B cell (primary cell): ENCODE data around the gene TAC3. TPM values are rescaled to one million over a fixed set of nuclear protein-coding genes. Genes with fewer than 3 reads are reported as not detected.

Source experiments
- ATAC-seq: fragments of 200-7000 bp; cut with Tn5 transposase; one replicate; pipeline ENCODE4 v1.10.0; 2021; ENCODE audit warnings: low read depth, mild to moderate bottlenecking, moderate number of reproducible peaks, moderate library complexity
- CTCF ChIA-PET: fragments of 350-600 bp; sonication (Branson Sonifier 250); formaldehyde crosslinking; loops from one replicate; lab custom pipeline; 2021; ENCODE audit warnings: antibody characterized with exemption, inconsistent platforms; lab: Charles Lee
- POLR2A ChIA-PET: fragments of 350-600 bp; sonication (Branson Sonifier 250); formaldehyde crosslinking; loops from one replicate; lab custom pipeline; 2021; ENCODE audit warnings: antibody characterized with exemption; lab: Charles Lee
- DNase-seq: peaks from one replicate; pipeline ENCODE4 v3.0.0; 2013
- H2AFZ ChIP-seq: 2 replicates; pipeline ENCODE4 v1.6.1; 2012; ENCODE audit warnings: mild to moderate bottlenecking, low read depth, low read length; ENCODE audit not compliant: insufficient read depth, poor library complexity, severe bottlenecking
- H3K27ac ChIP-seq, 2 donors: 1 replicate in 1 of 2; 2 replicates in 1 of 2; pipeline ENCODE4 v1.5.1; 2012 to 2013; ENCODE audit warnings: low read length in 2 of 2, mild to moderate bottlenecking in 2 of 2, moderate library complexity in 1 of 2
- H3K27me3 ChIP-seq, 4 experiments: fragments of 200-600 bp in 1 of 4; sonication (generic) in 1 of 4; replicated peaks in 1 of 4; 1 replicate in 2 of 4; 2 replicates in 2 of 4; pipeline versions ENCODE4 v1.6.1 to v1.7.0; 2013 to 2016; ENCODE audit warnings: low read length in 3 of 4, mild to moderate bottlenecking in 2 of 4, mixed read lengths in 1 of 4, moderate library complexity in 1 of 4; ENCODE audit not compliant: insufficient read depth in 4 of 4, control insufficient read depth in 3 of 4; ENCODE audit errors: control extremely low read depth in 1 of 4
- H3K36me3 ChIP-seq, 2 experiments: replicated peaks in 1 of 2; 1 replicate in 1 of 2; 2 replicates in 1 of 2; pipeline versions ENCODE4 v1.6.1 to v1.7.1; 2013; ENCODE audit warnings: low read length in 1 of 2; ENCODE audit not compliant: insufficient read depth in 2 of 2, control insufficient read depth in 1 of 2; ENCODE audit errors: control extremely low read depth in 1 of 2, extremely low read depth in 1 of 2
- H3K4me1 ChIP-seq, 2 donors: fragments of 200-600 bp in 1 of 2; sonication (generic) in 1 of 2; 1 replicate in 1 of 2; 2 replicates in 1 of 2; pipeline versions ENCODE4 v1.5.1 to v1.6.1; 2013 to 2017; ENCODE audit warnings: low read length in 2 of 2; ENCODE audit not compliant: control insufficient read depth in 2 of 2, insufficient read depth in 2 of 2
- H3K4me2 ChIP-seq: replicated peaks from 2 replicates; pipeline ENCODE3; 2012; ENCODE audit warnings: mild to moderate bottlenecking, low read depth, low read length; ENCODE audit not compliant: poor library complexity, severe bottlenecking
- H3K4me3 ChIP-seq, 5 experiments: fragments of 200-600 bp in 1 of 5; sonication (generic) in 1 of 5; 1 replicate in 3 of 5; 2 replicates in 2 of 5; pipeline versions ENCODE4 v1.5.1 to v1.7.0; 2011 to 2016; ENCODE audit warnings: low read length in 4 of 5, mild to moderate bottlenecking in 4 of 5, low read depth in 2 of 5, control low read depth in 1 of 5, moderate library complexity in 1 of 5; ENCODE audit not compliant: insufficient read depth in 1 of 5; ENCODE audit errors: control extremely low read depth in 1 of 5, extremely low read depth in 1 of 5
- H3K79me2 ChIP-seq: fragments of 200-600 bp; sonication (generic); one replicate; pipeline ENCODE4 v1.6.0; 2016; ENCODE audit warnings: low read length; ENCODE audit not compliant: control insufficient read depth, insufficient read depth
- H3K9ac ChIP-seq: fragments of 200-600 bp; sonication (generic); 2 replicates; pipeline ENCODE4 v1.6.1; 2017; ENCODE audit warnings: mild to moderate bottlenecking, low read length, moderate library complexity
- H3K9me3 ChIP-seq, 3 donors: one replicate each; pipeline versions ENCODE4 v1.6.1 to v1.7.1; 2013; ENCODE audit warnings: low read length in 2 of 3; ENCODE audit not compliant: control insufficient read depth in 2 of 3, insufficient read depth in 1 of 3; ENCODE audit errors: control extremely low read depth in 1 of 3
- H4K20me1 ChIP-seq: 2 replicates; pipeline ENCODE4 v1.6.0; 2012; ENCODE audit warnings: mild to moderate bottlenecking, low read length; ENCODE audit not compliant: insufficient read depth, control insufficient read depth, poor library complexity, severe bottlenecking
- H3K27ac Mint-ChIP-seq: one replicate; pipeline ENCODE4 v1.8.0; 2021; ENCODE audit warnings: mixed read lengths
- H3K27me3 Mint-ChIP-seq: one replicate; pipeline ENCODE4 v1.8.0; 2021; ENCODE audit warnings: mixed read lengths
- H3K4me1 Mint-ChIP-seq: one replicate; pipeline ENCODE4 v1.8.0; 2021; ENCODE audit warnings: mixed read lengths
- H3K4me3 Mint-ChIP-seq: one replicate; pipeline ENCODE4 v1.8.0; 2021; ENCODE audit warnings: mixed read lengths
- H3K9me3 Mint-ChIP-seq: one replicate; pipeline ENCODE4 v1.8.0; 2022; ENCODE audit warnings: mixed read lengths; ENCODE audit not compliant: insufficient read depth
- CTCF ChIP-seq: fragments of 200-600 bp; IDR thresholded peaks from one replicate; pipeline ENCODE4 v1.8.0; 2022; ENCODE audit warnings: antibody characterized with exemption, mild to moderate bottlenecking
- EZH2 ChIP-seq: IDR thresholded peaks from 2 replicates; pipeline ENCODE4 v1.6.1; 2012; ENCODE audit warnings: borderline replicate concordance, low read depth, mild to moderate bottlenecking, moderate library complexity, low read length; ENCODE audit not compliant: insufficient read depth, poor library complexity, severe bottlenecking
- WGBS: methylation state at CpG from one replicate; pipeline ENCODE4 v1.1.5; 2013; ENCODE audit warnings: missing lambda C conversion rate; ENCODE audit not compliant: insufficient coverage; 5-methylcytosine and 5-hydroxymethylcytosine counted together
- intact Hi-C: fragments of 100-400 bp; cut with micrococcal nuclease; formaldehyde crosslinking; loops from one replicate; pipeline ENCODE4 v1.10.0; 2022
- polyA plus RNA-seq: library from polyadenylated mRNA; depleted of rRNA; stranded (reverse); fragments of >200 nt; gene quantifications from 2 replicates; pipeline ENCODE4 v1.2.3, GENCODE V29; 2012
- total RNA-seq, 2 donors: library from RNA; stranded (reverse); fragments of 120-200 nt in 1 of 2; gene quantifications; 1 replicate in 1 of 2; 2 replicates in 1 of 2; pipeline versions ENCODE4 v1.2.3 to v1.2.4, GENCODE V29; 2013 to 2022

Gene TAC3
- total and polyA plus RNA-seq, 2 donors (not counting 1 experiment from before 2014, with no cell fraction given) = 0.24 TPM; not detected in 1

GRCh38 chr12:57039016-57039798, 22.9 kb upstream of the TAC3 start:
- ChIA-PET POLR2A (no interaction called here), CTCF (interaction anchor here (1.3 kb wide), 1 partner anchor 73 kb away, joined by 7 read pairs; the partner anchor contains the start of gene STAT6)
- H3K4me1 Mint-ChIP-seq = no peaks in the 10 kb centered on the region
- no peak overlapping the region for H3K27ac ChIP-seq
- intact Hi-C loops = no loop called here
- no peaks in the 10 kb centered on the region for H3K27me3 Mint-ChIP-seq
- no peak overlapping the region for H3K9ac ChIP-seq
- peaks cover 0 to 4% of the 10 kb centered on the region in 2 donors for H3K4me1 ChIP-seq
- TF ChIP-seq CTCF = no peak
- TF ChIP-seq EZH2 = no peak
- no peak overlapping the region for H2AFZ ChIP-seq
- 68% methylated on average over 4 of the region's 9 CpGs for WGBS
- ATAC-seq (no peak), DNase-seq (no peak)
- no peaks in the 10 kb centered on the region for H3K79me2 ChIP-seq
- H3K9me3 ChIP-seq = no peaks in the 10 kb centered on the region
- no peaks in the 10 kb centered on the region for H3K36me3 ChIP-seq
- H3K27me3 ChIP-seq = no peaks in the 10 kb centered on the region
- H3K9me3 Mint-ChIP-seq = no peaks in the 10 kb centered on the region
- no peaks in the 10 kb centered on the region for H4K20me1 ChIP-seq
- H3K4me3 Mint-ChIP-seq = no peak overlapping the region
- no peak overlapping the region for H3K4me2 ChIP-seq
- no peak overlapping the region for H3K27ac Mint-ChIP-seq
- H3K4me3 ChIP-seq = no peak overlapping the region

GRCh38 chr12:57037264-57037663, 20.9 kb upstream of the TAC3 start:
- H3K4me1 Mint-ChIP-seq = no peaks in the 10 kb centered on the region
- Histone ChIP-seq H3K27ac (no peak overlapping the region), H3K4me3 (no peak overlapping the region), H3K27me3 (no peaks in the 10 kb centered on the region), H3K79me2 (no peaks in the 10 kb centered on the region), H3K9me3 (no peaks in the 10 kb centered on the region), H3K36me3 (no peaks in the 10 kb centered on the region), H3K4me1 (peaks cover 0 to 4% of the 10 kb centered on the region in 2 donors), H3K4me2 (no peak overlapping the region), H2AFZ (no peak overlapping the region), H3K9ac (no peak overlapping the region), H4K20me1 (no peaks in the 10 kb centered on the region)
- WGBS = 93% methylated on average over 2 of the region's 3 CpGs
- H3K27me3 Mint-ChIP-seq = no peaks in the 10 kb centered on the region
- H3K27ac Mint-ChIP-seq = no peak overlapping the region
- DNase-seq = no peak
- ATAC-seq = no peak
- intact Hi-C loops = no loop called here
- ChIA-PET CTCF (interaction anchor here (0.5 to 2.0 kb wide), 2 partner anchors 32 to 679 kb away, joined by 3 to 5 read pairs; no protein-coding TSS in a partner anchor), POLR2A (interaction anchor here (0.6 kb wide), 1 partner anchor 23 kb away, joined by 3 read pairs; no protein-coding TSS in a partner anchor)
- H3K4me3 Mint-ChIP-seq = no peak overlapping the region
- no peaks in the 10 kb centered on the region for H3K9me3 Mint-ChIP-seq
- TF ChIP-seq EZH2 = no peak
- TF ChIP-seq CTCF = no peak
